Activated CD8-positive, alpha-beta memory T cell treated with anti-CD3 and anti-CD28 coated beads, Interleukin-2, amount 50 U/mL, for 24 hours (primary cell): ENCODE data around the gene ZNF487.
"Not testable (repeated sequence)": the region's sequence is repeated elsewhere in the genome, so short reads cannot be mapped to it uniquely, and the experiment has no call there.

Source experiments
- DNase-seq: peaks from one replicate; pipeline ENCODE4 v3.0.0-alpha.2; 2020; ENCODE audit errors: extremely low read depth

Gene ZNF487

GRCh38 chr10:43437141-43437870, 395 bp downstream of the ZNF487 start:
- DNase-seq, result no peak

DNA sequence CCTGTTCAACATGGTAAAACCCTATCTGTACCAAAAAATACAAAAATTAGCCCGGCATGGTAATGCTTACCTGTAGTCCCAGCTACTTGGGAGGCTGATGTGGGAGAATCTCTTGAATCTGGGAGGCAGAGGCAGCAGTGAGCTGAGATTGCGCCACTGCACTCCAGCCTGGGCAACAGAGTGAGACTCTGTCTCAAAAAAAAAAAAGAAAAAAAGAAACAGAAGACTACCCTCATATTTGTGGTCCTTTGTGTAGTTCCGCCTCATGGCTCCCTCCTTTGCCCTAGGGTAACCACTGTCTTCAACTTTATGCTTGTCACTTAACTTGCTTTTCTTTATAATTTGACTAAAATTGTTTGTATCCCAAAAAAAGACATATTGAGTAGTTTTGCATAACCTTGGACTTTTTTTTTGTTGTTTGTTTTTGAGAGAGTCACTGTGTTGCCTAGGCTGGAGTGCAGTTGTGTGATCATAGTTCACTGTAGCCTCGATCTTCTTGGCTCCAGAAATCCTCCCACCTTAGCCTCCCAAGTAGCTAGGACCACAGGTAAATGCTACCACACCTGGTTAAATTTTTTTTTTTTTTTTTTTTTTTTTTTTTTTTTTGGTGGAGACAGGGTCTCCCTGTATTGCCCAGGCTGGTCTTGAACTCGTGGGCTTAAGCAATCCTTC, 3.7 kb downstream of the ZNF487 start:
- no peak for DNase-seq

GRCh38 chr10:43444323-43444722, 7.4 kb downstream of the ZNF487 start:
- DNase-seq, result no peak

GRCh38 chr10:43444897-43445466, 8.1 kb downstream of the ZNF487 start:
- no peak for DNase-seq

GRCh38 chr10:43446219-43447017, 9.5 kb downstream of the ZNF487 start:
- DNase-seq, result not testable (repeated sequence)

DNA sequence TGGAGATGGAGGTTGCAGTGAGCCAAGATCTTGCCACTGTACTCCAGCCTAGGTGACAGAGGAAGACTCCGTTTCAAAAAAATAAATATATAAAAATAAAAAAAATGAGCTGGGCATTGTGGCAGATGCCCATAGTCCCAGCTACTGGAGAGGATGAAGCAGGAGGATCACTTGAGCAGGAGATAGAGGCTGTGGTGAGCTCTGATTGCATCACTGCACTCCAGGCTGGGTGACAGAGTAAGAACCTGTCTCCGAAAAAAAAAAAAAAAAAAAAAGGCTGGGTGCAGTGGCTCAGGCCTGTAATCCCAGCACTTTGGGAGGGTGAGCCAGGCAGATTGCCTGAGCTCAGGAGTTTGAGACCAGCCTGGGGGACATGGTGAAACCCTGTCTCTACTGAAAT, 11.8 kb downstream of the ZNF487 start:
- DNase-seq, result no peak

GRCh38 chr10:43452356-43452914, 15.5 kb downstream of the ZNF487 start:
- no peak for DNase-seq

DNA sequence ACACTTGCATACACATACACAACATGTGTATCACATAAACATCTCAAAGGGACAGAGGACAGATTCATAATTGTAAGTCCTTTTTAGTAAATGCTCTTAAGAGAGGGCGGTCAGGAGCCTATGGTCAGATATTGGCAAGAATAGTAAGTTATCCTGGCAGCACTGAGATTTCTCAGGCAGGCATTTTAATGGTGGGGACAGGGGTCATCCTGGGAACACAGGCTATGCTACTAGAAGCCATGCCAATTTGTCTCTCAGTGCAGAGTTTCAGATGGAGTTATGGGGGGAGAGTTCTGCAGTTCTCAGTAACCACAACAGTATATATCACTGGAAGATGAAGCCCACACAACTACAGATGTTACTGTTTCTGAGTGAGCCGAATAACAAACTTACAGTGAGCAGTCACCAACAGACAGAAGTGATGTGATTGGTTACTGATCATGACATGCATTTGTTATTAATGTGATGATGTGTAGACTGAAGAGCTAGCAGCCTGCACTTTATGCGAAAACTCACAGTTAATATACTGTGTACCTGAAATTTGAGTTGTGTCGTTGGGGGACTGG, 16.4 kb downstream of the ZNF487 start:
- no peak for DNase-seq

- not testable (repeated sequence) for DNase-seq
Measured at GRCh38 chr10:43454025-43454424, 17.1 kb downstream of the ZNF487 start.

DNA sequence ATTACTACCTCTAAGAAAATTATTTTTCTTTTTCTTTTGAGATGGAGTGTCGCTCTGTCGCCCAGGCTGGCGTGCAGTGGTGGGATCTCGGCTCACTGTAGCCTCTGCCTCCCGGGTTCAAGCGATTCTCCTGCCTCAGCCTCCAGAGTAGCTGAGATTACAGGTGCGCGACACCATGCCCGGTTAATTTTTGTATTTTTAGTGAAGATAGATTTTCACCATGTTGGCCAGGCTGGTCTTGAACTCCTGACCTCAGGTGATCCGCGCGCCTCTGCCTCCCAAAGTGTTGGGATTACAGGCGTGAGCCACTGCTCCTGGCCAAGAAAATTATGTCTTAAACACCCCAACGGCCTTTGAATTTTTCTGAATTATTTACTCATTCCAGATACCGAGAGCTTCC, 19.6 kb downstream of the ZNF487 start:
- not testable (repeated sequence) for DNase-seq

DNA sequence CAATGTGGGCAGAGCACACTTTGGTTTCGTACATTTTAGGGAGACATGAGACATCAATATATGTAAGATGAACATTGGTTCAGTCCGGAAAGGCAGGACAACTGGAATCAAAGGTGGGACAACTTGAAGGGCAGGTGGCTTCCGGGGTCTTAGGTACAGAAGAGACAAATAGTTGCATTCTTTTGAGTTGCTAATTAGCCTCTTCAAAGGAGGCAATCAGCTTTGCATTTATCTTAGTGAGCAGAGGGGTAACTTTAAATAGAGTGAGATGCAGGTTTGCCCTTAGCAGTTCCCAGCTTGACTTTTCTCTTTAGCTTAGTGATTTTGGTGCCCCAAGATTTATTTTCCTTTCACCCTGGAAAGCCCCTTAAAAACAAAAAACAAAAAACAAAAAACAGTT, 21.3 kb downstream of the ZNF487 start:
- DNase-seq, result no peak

- no peak for DNase-seq
Measured at GRCh38 chr10:43461950-43462349, 25.0 kb downstream of the ZNF487 start.

DNA sequence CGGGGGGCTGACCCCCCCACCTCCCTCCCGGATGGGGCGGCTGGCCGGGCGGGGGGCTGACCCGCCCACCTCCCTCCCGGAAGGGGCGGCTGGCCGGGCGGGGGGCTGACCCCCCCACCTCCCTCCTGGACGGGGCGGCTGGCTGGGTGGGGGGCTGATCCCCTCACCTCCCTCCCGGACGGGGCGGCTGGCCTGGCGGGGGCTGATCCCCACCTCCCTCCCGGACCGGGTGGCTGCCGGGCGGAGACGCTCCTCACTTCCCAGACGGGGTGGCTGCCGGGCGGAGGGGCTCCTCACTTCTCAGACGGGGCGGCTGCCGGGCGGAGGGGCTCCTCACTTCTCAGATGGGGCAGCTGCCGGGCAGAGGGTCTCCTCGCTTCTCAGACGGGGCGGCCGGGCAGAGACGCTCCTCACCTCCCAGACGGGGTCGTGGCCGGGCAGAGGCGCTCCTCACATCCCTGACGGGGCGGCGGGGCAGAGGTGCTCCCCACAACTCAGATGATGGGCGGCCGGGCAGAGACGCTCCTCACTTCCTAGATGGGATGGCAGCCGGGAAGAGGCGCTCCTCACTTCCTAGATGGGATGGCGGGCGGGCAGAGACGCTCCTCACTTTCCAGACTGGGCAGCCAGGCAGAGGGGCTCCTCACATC, 28.3 kb downstream of the ZNF487 start:
- not testable (repeated sequence) for DNase-seq

DNA sequence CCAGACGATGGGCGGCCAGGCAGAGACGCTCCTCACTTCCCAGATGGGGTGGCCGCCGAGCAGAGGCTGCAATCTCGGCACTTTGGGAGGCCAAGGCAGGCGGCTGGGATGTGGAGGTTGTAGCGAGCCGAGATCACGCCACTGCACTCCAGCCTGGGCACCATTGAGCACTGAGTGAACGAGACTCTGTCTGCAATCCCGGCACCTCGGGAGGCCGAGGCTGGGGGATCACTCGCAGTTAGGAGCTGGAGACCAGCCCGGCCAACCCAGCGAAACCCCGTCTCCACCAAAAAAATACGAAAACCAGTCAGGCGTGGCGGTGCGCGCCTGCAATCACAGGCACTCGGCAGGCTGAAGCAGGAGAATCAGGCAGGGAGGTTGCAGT, 28.8 kb downstream of the ZNF487 start:
- not testable (repeated sequence) for DNase-seq

GRCh38 chr10:43471146-43471545, 34.2 kb downstream of the ZNF487 start:
- DNase-seq, result no peak

DNA sequence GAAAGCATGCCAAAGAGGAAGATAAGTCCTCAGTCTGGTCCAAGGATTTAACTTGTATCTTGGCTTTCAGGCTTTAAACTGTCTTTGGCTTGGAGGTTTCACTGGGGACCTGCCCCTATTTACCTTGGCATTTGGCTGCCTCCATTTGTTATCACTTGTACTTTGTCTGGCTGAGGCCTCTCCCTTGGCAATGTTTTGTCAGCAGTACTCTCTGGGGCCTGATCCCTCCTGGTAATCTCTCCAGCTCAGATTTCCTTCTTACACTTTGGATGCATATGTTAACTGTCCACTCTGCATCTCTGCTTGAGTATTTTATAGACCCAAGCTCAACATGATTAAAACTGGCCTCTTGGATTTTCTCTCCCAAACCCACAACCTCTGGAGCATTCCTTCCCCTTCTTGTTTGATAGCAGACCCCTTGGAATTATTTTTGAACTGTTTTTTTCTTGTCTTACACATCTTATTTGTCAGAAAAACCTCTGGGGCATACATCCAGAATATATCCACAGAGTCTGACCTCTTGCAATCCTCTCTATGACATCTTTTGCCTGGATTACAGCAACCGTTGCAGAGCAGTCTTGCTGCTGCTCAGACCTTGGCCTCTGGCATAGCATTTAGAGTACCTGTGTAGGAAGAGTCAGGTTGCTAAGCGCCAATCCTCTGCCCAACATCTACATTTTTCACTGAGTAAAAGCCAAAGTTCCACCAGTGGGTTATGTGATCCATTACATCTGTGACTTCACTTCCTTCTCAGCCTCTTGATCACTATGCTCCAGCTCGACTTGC, 35.2 kb downstream of the ZNF487 start:
- no peak for DNase-seq

DNA sequence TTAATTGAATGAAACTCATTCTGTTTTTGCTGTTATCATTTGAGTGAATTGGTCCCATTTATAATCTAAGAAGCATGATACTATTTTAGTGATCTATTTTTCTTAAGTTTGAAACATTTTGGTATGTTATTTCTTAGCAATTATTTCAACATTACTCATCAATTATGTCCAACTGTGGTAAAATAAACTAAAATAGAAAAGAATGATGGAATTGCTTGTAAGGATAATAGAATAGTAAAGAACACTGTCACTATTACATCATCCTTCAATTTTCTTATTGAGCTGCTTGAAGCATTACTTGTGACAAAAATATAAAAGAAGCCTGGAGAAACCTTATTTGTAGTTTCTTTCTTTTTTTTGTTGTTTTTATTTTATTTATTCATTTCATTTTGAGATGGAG, 42.4 kb downstream of the ZNF487 start:
- DNase-seq, result no peak

DNA sequence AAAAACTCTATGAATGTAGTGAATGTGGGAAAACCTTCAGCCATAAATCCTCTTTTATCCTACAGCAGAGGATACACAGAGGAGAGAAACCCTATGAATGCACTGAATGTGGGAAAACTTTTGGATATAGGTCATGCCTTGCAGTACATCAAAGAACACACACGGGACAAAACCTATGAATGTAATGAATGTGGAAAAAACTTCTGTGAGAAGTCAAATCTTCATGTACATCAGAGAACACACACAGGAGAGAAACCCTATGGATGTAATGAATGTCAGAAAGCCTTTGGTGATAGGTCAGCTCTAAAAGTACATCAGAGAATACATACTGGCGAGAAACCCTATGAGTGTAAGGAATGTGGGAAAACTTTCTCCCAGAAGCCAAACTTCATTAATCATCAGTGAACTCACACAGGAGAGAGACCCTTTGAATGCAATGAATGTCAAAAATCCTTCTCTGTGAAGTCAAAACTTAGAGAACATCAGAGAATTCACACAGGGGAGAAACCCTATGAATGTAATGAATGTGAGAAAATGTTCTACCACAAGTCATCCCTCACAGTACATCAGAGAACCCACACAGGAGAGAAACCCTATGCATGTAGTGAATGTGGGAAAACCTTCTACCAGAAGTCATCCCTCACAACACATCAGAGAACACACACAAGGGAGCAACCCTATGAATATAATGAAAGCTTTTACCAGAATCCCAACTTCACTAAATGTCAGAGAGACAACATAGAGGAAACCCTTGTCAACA, 45.6 kb downstream of the ZNF487 start:
- no peak for DNase-seq

GRCh38 chr10:43491855-43492254, 54.9 kb downstream of the ZNF487 start:
- no peak for DNase-seq

DNA sequence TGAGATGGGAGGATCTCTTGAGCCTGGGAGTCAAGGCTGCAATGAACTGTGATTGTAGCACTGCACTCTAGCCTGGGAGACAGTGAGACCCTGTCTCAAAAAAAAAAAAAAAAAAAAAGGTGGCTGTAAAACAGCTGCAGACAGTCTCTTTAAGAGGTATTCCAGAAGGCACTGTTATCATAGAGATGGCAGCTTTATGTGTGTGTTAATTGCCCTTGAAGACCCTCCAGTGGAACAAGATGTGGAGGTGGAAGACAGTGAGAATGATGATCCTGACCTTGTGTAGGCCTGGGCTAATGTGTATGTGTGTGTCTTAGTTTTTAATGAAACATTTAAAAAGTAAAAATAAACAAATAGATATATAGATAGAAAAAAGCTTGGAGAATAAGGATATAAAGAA, 66.0 kb downstream of the ZNF487 start:
- no peak for DNase-seq
